ENCODE measurements around the gene DHRS7B.
"Not testable (repeated sequence)": the region's sequence is repeated elsewhere in the genome, so short reads cannot be mapped to it uniquely, and the experiment has no call there.

The DHRS7B gene

DNA sequence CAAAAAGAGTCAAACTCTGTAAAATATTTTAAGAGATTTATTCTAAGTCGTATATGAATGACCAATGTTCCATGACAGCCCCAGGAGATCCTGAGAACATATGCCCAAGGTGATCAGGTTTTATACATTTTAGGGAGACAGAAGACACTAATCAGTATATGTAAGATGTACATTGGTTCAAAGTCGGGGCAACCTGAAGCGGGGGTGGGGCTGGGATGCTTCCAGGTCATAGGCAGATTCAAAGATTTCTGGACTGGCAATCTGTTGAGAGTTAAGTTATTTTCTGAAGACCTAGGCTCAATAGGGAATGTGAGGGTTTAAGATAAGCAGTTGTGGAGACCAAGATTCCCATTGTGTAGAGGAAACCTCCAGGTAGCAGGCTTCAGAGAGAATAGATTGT lies 20.4 kb upstream of the DHRS7B start:
- no peak overlapping the region for H3K4me3 ChIP-seq (ENCODE audit: low read depth, low read length)
- no peak for DNase-seq (ENCODE audit: low read depth)

DNA sequence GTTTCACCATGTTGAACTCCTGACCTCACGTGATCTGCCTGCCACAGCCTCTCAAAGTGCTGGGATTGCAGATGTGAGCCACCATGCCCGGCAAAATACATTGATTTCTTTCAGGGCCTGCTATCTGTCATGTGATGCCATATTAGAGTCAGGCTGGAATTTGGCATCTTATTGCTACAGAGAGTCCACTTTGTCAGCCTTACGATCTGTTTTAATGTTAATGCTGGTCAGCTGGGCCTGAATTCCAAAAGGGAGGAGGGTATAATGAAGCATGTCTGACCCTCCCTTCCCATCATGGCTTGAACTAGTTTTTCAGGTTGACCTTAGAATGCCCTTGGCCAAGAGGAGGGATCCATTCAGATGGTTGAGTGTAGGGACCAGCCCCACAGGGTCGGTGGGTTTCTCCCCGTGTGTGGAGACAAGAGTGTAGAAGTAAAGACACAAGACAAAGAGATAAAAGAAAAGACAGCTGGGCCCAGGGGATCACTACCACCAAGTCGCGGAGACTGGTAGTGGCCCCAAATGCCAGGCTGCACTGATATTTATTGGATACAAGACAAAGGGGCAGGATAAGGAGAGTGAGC lies 19.6 kb upstream of the DHRS7B start:
- not testable (repeated sequence) for H3K4me3 ChIP-seq (ENCODE audit: low read depth, low read length); DNase-seq (ENCODE audit: low read depth)

GRCh38 chr17:21108651-21109050 lies 18.1 kb upstream of the DHRS7B start:
- H3K4me3 ChIP-seq (ENCODE audit: low read depth, low read length), result no peak overlapping the region
- DNase-seq (ENCODE audit: low read depth), result no peak

DNA sequence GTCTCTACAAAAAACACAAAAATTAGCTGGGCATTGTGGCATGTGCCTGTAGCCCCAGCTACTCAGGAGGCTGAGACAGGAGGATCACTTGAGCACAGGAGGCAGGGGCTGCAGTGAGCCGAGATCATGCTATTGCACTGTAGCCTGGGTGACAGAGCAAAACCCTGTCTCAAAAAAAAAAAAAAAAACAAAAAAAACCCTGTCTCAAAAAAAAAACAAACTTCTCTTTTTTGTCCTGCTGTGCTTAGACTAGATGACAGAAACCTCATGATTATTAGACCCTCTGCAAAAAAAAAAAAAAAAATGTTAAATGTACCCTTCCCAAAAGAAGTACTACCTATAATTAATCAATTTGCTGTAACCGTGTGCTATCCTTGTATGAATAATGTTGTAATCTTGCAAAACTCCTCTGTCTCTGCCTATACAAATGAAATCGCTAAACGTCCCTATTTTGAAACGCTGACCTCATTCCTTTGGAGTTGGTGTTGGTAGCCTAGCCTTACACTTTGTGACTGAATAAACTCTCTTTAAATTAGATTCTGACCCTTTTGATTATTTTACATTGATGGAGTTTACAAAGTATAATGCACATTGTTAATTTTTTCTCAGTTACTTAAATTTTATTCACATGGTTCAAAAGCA lies 13.6 kb upstream of the DHRS7B start:
- no peak overlapping the region for H3K4me3 ChIP-seq (ENCODE audit: low read depth, low read length)
- DNase-seq (ENCODE audit: low read depth), result no peak

DNA sequence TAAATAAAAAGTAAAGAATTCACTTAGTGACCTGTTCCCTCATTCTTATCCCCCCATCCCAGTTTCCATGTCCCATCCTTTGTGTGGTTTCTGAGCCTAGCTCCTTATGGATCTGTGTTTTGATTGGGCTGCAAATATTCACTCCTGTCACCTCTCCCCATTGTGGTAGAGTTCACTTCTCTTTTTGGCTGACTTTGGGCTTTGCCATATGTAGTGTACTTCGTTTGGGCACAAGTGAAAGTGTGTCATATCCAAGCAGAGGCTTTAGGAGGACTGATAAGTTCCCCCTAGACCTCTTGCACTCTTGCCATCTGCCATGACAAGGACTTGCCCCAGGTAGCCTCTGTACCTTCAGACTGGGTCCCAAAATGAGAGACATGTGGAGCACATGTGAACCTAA lies 13.0 kb upstream of the DHRS7B start:
- no peak overlapping the region for H3K4me3 ChIP-seq (ENCODE audit: low read depth, low read length)
- DNase-seq (ENCODE audit: low read depth), result no peak

- not testable (repeated sequence) for H3K4me3 ChIP-seq (ENCODE audit: low read depth, low read length); DNase-seq (ENCODE audit: low read depth)
Observed at GRCh38 chr17:21114791-21115190, 12.0 kb upstream of the DHRS7B start.

DNA sequence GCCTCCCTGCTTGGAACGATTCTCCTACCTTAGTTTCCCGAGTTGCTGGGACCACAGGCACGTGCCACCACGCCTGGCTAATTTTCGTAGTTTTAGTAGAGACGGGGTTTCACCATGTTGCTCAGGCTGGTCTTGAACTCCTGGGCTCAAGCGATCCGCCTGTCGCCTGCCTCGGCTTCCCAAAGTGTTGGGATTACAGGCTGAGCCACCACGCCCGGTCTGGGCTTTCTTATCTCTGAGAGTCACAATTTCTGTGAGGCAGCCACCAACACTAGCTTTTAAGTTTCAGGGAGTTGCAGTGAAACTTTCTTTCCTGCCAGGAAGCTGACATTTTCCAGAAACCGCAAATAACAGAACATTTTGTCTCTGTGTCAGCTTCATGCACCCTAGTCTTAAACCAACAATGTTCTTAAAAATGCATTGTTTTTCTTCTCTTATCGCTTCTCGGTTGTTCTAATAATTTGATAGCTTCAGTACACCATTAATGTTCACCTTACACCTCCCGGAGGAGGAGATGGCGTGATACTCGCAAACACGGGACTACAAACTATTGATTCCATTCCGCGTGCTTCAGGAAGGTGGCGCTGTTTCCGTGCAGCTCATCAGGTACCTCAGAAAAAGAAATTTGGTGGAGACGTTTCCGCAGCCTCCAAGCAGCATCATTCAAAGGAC lies 7.4 kb upstream of the DHRS7B start:
- DNase-seq (ENCODE audit: low read depth), result no peak
- H3K4me3 ChIP-seq (ENCODE audit: low read depth, low read length), result no peak overlapping the region

DNA sequence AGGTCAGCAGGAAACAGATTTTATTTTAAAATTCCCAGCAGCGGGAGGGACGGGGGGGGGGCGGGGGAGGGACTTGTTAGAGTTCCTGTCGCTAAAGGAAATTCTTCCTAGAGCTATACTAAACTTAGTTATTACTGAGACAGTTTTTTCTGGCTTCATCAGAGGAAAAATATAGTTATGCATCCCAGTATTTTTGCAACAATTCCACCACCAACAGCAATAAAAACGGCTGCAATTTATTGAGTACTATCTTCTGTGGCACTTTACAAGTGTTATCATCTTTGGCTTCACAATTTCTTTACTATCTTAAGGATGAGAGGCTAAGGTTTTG lies 6.9 kb upstream of the DHRS7B start:
- DNase-seq (ENCODE audit: low read depth), result no peak
- H3K4me3 ChIP-seq (ENCODE audit: low read depth, low read length), result no peak overlapping the region

DNA sequence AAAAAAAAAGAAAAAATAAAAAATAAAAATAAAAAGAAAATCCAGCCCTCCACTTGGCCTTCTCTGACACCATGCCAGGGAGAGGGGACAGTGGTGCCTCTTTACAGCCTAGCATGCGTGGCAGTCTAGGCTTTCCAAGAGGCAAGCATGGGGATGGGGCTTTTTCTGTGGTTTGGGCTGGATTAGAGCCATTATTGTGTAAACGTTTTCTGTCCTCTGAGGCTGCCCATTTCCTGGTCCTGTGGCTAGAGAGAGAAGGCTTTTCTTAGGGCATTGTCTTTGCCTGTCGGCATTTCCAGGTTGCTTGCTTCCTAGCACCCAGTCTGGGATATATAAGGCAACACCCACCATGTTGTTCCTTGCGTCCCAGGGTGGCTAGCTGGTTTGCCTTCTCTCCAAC lies 2.7 kb upstream of the DHRS7B start:
- no peak for DNase-seq (ENCODE audit: low read depth)
- H3K4me3 ChIP-seq (ENCODE audit: low read depth, low read length), result no peak overlapping the region

- not testable (repeated sequence) for H3K4me3 ChIP-seq (ENCODE audit: low read depth, low read length)
Observed at GRCh38 chr17:21124517-21124916, 2.2 kb upstream of the DHRS7B start.

GRCh38 chr17:21125862-21126261 lies 902 bp upstream of the DHRS7B start:
- H3K4me3 ChIP-seq (ENCODE audit: low read depth, low read length), result no peak overlapping the region
- DNase-seq (ENCODE audit: low read depth), result no peak

More at GRCh38 chr17:21124517-21124916, 2.2 kb upstream of the DHRS7B start:
- not testable (repeated sequence) for DNase-seq (ENCODE audit: low read depth)

DNA sequence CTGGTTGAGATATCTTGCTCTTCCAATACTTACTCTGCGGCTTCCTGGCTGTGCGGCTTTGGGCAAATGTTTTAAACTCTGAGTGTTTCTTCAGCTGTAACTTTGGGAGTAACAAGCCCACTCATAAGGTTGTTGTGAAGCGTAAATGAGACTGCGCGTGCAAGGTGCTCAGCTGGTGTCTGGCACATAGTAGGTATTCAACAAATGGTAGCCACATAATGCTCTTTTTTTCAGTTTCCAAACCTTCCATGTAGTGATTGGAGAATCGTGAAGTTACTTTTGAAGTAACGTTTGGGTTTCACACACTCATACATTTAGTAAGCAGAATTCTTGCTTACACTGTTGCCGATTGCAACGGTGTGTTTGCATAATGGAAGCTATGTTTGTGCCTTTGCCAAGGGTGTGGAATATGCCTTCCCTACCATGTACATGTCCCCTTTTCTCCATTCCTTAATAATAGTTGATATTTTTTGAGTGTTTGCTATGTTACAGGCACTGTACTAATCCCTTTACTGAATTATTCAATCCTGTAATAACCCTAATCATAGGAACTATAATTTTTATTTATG lies 829 bp downstream of the DHRS7B start:
- peak overlapping the region; percentile 88 for H3K4me3 ChIP-seq (ENCODE audit: low read depth, low read length)
- DNase-seq (ENCODE audit: low read depth), result no peak

DNA sequence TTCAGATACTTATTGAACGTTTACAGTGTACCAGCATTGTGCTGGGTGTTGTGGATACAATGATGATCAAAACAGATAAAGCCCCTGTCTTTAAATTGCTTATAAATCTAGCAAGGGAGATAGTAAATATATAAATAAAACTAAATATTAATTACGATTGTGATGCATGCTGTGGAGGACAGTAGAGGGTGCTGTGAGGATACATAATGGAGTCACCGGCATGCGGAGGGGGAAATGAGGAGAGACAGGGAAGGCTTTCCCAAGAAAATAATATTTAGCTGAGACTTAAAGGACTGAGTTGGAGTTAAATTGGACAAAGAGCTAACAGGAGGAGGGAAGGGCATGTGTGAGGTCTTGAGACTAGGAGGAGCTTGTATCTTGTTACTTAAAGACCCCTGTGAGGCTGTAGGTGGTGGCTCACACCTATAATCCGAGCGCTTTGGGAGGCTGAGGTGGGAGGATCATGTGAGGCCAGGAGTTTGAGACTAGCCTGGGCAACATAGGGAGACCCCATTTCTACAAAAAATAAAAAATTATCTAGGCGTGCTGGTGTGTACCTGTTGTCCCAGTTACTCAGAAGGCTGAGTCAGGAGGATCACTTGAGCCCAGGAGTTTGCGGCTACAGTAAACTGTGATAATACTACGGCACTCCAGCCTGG lies 2.4 kb downstream of the DHRS7B start:
- peak; percentile 17 for DNase-seq (ENCODE audit: low read depth)
- H3K4me3 ChIP-seq (ENCODE audit: low read depth, low read length), result no peak overlapping the region

GRCh38 chr17:21131137-21131536 lies 4.4 kb downstream of the DHRS7B start:
- no peak for DNase-seq (ENCODE audit: low read depth)
- H3K4me3 ChIP-seq (ENCODE audit: low read depth, low read length), result no peak overlapping the region

DNA sequence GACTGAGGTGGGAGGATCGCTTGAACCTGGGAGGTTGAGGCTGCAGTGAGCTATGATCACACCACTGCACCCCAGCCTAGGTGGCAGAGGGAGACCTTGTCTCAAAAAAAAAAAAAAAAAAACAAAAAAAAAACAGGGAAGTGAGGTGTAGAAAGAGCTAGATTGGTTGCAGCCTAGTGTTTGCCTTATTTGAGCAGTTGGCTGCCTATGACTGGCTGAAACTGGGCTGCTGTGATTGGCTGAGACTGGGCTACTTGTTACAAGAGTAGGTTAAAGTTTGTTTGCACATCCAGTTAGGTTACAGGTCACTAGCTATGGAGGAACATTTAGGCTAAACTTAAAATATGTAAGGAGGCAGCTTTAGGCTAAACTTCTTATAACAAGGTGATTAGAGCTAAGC lies 5.7 kb downstream of the DHRS7B start:
- H3K4me3 ChIP-seq (ENCODE audit: low read depth, low read length), result no peak overlapping the region
- no peak for DNase-seq (ENCODE audit: low read depth)

- H3K4me3 ChIP-seq (ENCODE audit: low read depth, low read length), result no peak overlapping the region
- no peak for DNase-seq (ENCODE audit: low read depth)
Observed at GRCh38 chr17:21134559-21134958, 7.8 kb downstream of the DHRS7B start.

DNA sequence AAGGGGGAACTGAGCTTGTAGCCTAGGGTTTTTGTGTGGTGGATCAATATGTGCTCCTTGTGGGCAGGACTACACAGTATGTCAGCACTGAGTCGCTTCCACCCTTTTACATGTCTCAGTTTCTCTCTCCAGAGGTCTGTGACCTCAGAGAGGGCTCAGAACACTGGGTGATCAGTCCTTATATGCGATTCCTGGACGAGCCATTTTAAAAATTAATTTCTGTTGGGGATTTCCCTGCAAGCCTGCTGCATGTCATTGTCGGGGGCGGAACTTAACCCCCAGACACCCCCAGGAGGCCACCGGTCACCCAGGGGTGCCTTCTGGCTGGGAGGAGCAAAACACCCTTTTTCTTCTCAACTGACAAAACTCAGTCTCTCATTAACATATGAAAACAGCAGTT lies 14.1 kb downstream of the DHRS7B start:
- DNase-seq (ENCODE audit: low read depth), result no peak
- H3K4me3 ChIP-seq (ENCODE audit: low read depth, low read length), result no peak overlapping the region

DNA sequence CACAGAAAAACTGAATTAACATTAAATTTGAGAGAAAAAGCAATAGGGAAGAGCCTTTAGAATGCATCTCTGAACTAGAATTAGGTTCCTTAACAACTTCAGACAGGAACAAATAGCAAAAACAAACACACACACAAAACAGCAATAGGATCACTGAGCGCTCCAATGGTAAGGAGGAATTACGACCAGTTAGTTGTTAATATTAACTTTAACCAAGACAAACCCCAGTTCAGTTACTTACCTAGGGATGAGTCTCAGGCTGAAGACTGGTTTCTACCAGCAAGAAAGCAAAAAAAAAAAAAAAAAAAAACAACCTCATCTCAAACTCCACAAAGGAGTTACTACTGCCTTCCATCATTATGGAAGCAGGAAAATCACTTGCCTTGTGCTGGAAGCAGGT lies 14.6 kb downstream of the DHRS7B start:
- no peak for DNase-seq (ENCODE audit: low read depth)
- no peak overlapping the region for H3K4me3 ChIP-seq (ENCODE audit: low read depth, low read length)

GRCh38 chr17:21142065-21142464 lies 15.3 kb downstream of the DHRS7B start:
- not testable (repeated sequence) for H3K4me3 ChIP-seq (ENCODE audit: low read depth, low read length); DNase-seq (ENCODE audit: low read depth)

- no peak for DNase-seq (ENCODE audit: low read depth)
- H3K4me3 ChIP-seq (ENCODE audit: low read depth, low read length), result no peak overlapping the region
Observed at GRCh38 chr17:21143695-21144094, 16.9 kb downstream of the DHRS7B start.
